Spinal cord (tissue), 10 donors: ENCODE results near the gene APOA4. TPM values are rescaled to one million over a fixed set of nuclear protein-coding genes. Genes with fewer than 3 reads are reported as not detected.
A peak's percentile ranks its signal among the peaks of the same experiment; 100 is the strongest.
"Not testable (repeated sequence)": the region's sequence is repeated elsewhere in the genome, so short reads cannot be mapped to it uniquely, and the experiment has no call there.

Experiments used
- DNase-seq, 6 donors: peaks; one replicate each; pipeline versions ENCODE4 v3.0.0 to v3.0.0-alpha.2; 2013 to 2015; ENCODE audit warnings: low spot score in 6 of 6, low read depth in 4 of 6
- H3K27ac ChIP-seq: one replicate; pipeline ENCODE4 v1.5.1; 2013; ENCODE audit warnings: low read depth, low read length, control low read depth
- H3K27me3 ChIP-seq: one replicate; pipeline ENCODE4 v1.6.1; 2013; ENCODE audit warnings: low read length; ENCODE audit not compliant: control insufficient read depth, insufficient read depth
- H3K36me3 ChIP-seq: one replicate; pipeline ENCODE4 v1.6.1; 2013; ENCODE audit warnings: low read length; ENCODE audit not compliant: control insufficient read depth, insufficient read depth
- H3K4me1 ChIP-seq: one replicate; pipeline ENCODE4 v1.6.1; 2013; ENCODE audit warnings: low read length; ENCODE audit not compliant: control insufficient read depth, insufficient read depth
- H3K4me3 ChIP-seq: one replicate; pipeline ENCODE4 v1.5.1; 2013; ENCODE audit warnings: low read depth, low read length, control low read depth
- H3K9me3 ChIP-seq: one replicate; pipeline ENCODE4 v1.6.1; 2013; ENCODE audit warnings: low read length; ENCODE audit not compliant: control insufficient read depth, insufficient read depth
- WGBS: methylation state at CpG from one replicate; pipeline ENCODE4 v1.1.5; 2013; ENCODE audit warnings: missing lambda C conversion rate; ENCODE audit not compliant: insufficient coverage; 5-methylcytosine and 5-hydroxymethylcytosine counted together
- polyA plus RNA-seq, 2 donors: library from polyadenylated mRNA; unstranded; fragments of 120-200 nt; gene quantifications; one replicate each; pipeline ENCODE4 v1.2.1, GENCODE V29; 2013; ENCODE audit not compliant: insufficient read length in 2 of 2
- total RNA-seq, 2 donors: library from RNA; depleted of rRNA in 1 of 2; stranded (reverse); fragments of 120-200 nt in 1 of 2; fragments of >200 nt in 1 of 2; gene quantifications; one replicate each; pipeline versions ENCODE4 v1.2.3 to v1.2.4, GENCODE V29; 2013 to 2014
- donor health status: healthy.

APOA4 gene
- total and polyA plus RNA-seq, 4 donors = not detected

GRCh38 chr11:116811194-116811593 is 11.9 kb downstream of the APOA4 start:
- Histone ChIP-seq H3K27me3 (no peaks in the 10 kb centered on the region), H3K36me3 (no peaks in the 10 kb centered on the region), H3K9me3 (no peaks in the 10 kb centered on the region), H3K27ac (no peak overlapping the region), H3K4me1 (no peaks in the 10 kb centered on the region), H3K4me3 (no peak overlapping the region)
- WGBS = 92% methylated on average over 2 of the region's 3 CpGs
- DNase-seq = no peak

GRCh38 chr11:116808262-116809175 is 14.6 kb downstream of the APOA4 start:
- DNase-seq = no peak
- Histone ChIP-seq H3K4me1 (no peaks in the 10 kb centered on the region), H3K27me3 (no peaks in the 10 kb centered on the region), H3K4me3 (no peak overlapping the region), H3K27ac (no peak overlapping the region), H3K9me3 (no peaks in the 10 kb centered on the region), H3K36me3 (no peaks in the 10 kb centered on the region)
- 81% methylated on average over 7 of the region's 14 CpGs for WGBS

- DNase-seq = no peak
- Histone ChIP-seq H3K4me3 (no peak overlapping the region), H3K4me1 (no peaks in the 10 kb centered on the region), H3K36me3 (no peaks in the 10 kb centered on the region), H3K27ac (no peak overlapping the region), H3K27me3 (no peaks in the 10 kb centered on the region), H3K9me3 (no peaks in the 10 kb centered on the region)
- WGBS = 85% methylated on average over 4 of the region's 6 CpGs
Observed at GRCh38 chr11:116807601-116808261, 15.4 kb downstream of the APOA4 start.

- Histone ChIP-seq H3K4me1 (no peaks in the 10 kb centered on the region), H3K27ac (no peak overlapping the region), H3K27me3 (no peaks in the 10 kb centered on the region), H3K9me3 (no peaks in the 10 kb centered on the region), H3K36me3 (no peaks in the 10 kb centered on the region), H3K4me3 (no peak overlapping the region)
- WGBS = 29% methylated on average over 2 of the region's 3 CpGs
- peak in 1 of 6 donors; percentile 52 for DNase-seq
Observed at GRCh38 chr11:116804001-116804400, 19.1 kb downstream of the APOA4 start.

- not testable (repeated sequence) for H3K4me1 ChIP-seq, H3K36me3 ChIP-seq, H3K27ac ChIP-seq, H3K27me3 ChIP-seq, DNase-seq, H3K9me3 ChIP-seq, H3K4me3 ChIP-seq
Observed at GRCh38 chr11:116801662-116802061, 21.4 kb downstream of the APOA4 start.

GRCh38 chr11:116800610-116801009 is 22.5 kb downstream of the APOA4 start:
- WGBS = no CpG with 5 or more reads among the region's 2 CpGs
- DNase-seq = no peak
- H3K27me3 ChIP-seq = no peaks in the 10 kb centered on the region
- H3K27ac ChIP-seq = no peak overlapping the region
- H3K4me1 ChIP-seq = no peaks in the 10 kb centered on the region
- H3K36me3 ChIP-seq = no peaks in the 10 kb centered on the region
- H3K9me3 ChIP-seq = no peaks in the 10 kb centered on the region
- H3K4me3 ChIP-seq = no peak overlapping the region

GRCh38 chr11:116798368-116798767 is 24.7 kb downstream of the APOA4 start:
- H3K9me3 ChIP-seq = no peaks in the 10 kb centered on the region
- no peaks in the 10 kb centered on the region for H3K36me3 ChIP-seq
- no peaks in the 10 kb centered on the region for H3K27me3 ChIP-seq
- H3K4me1 ChIP-seq = no peaks in the 10 kb centered on the region
- H3K27ac ChIP-seq = no peak overlapping the region
- no peak for DNase-seq
- H3K4me3 ChIP-seq = no peak overlapping the region
- WGBS = 90% methylated on average over 5 of the region's 5 CpGs

- Histone ChIP-seq H3K4me3 (no peak overlapping the region), H3K9me3 (no peaks in the 10 kb centered on the region), H3K27me3 (no peaks in the 10 kb centered on the region), H3K4me1 (no peaks in the 10 kb centered on the region), H3K36me3 (no peaks in the 10 kb centered on the region), H3K27ac (no peak overlapping the region)
- 100% methylated on average over 1 of the region's 5 CpGs for WGBS
- DNase-seq = no peak
Observed at GRCh38 chr11:116797816-116798215, 25.3 kb downstream of the APOA4 start.

- H3K27ac ChIP-seq = no peak overlapping the region
- DNase-seq = no peak
- WGBS = no CpG with 5 or more reads among the region's 1 CpG
- H3K27me3 ChIP-seq = no peaks in the 10 kb centered on the region
- H3K9me3 ChIP-seq = no peaks in the 10 kb centered on the region
- no peaks in the 10 kb centered on the region for H3K36me3 ChIP-seq
- no peak overlapping the region for H3K4me3 ChIP-seq
- H3K4me1 ChIP-seq = peaks cover 4% of the 10 kb centered on the region
Observed at GRCh38 chr11:116796548-116796947, 26.6 kb downstream of the APOA4 start.

- WGBS = 71% methylated on average over 2 of the region's 2 CpGs
- Histone ChIP-seq H3K36me3 (no peaks in the 10 kb centered on the region), H3K4me1 (peaks cover 11% of the 10 kb centered on the region), H3K27me3 (no peaks in the 10 kb centered on the region), H3K9me3 (no peaks in the 10 kb centered on the region), H3K27ac (no peak overlapping the region), H3K4me3 (no peak overlapping the region)
- no peak for DNase-seq
Observed at GRCh38 chr11:116794851-116795250, 28.3 kb downstream of the APOA4 start.
